Epithelial cell of proximal tubule (primary cell): ENCODE data around the gene PIKFYVE. TPM values are rescaled to one million over a fixed set of nuclear protein-coding genes. Genes with fewer than 3 reads are reported as not detected.

ENCODE experiments used
- DNase-seq: peaks from one replicate; pipeline ENCODE4 v3.0.0-alpha.2; 2011; ENCODE audit warnings: low read depth
- H3K4me3 ChIP-seq: 2 replicates; pipeline ENCODE4 v1.5.1; 2011; ENCODE audit warnings: low read depth, mild to moderate bottlenecking, low read length
- total RNA-seq: library from RNA; depleted of rRNA; stranded (reverse); fragments of >200 nt; gene quantifications from 2 replicates; pipeline ENCODE4 v1.2.3, GENCODE V29; 2015
- TF ChIP-seq, protein P1 (sequence below): conservative IDR thresholded peaks from 2 replicates; pipeline ENCODE4 v1.5.1; 2012; ENCODE audit warnings: low read depth, mild to moderate bottlenecking, low read length

PIKFYVE gene
- total RNA-seq, 1 donor from 2014 or later: 13.8 TPM

DNA sequence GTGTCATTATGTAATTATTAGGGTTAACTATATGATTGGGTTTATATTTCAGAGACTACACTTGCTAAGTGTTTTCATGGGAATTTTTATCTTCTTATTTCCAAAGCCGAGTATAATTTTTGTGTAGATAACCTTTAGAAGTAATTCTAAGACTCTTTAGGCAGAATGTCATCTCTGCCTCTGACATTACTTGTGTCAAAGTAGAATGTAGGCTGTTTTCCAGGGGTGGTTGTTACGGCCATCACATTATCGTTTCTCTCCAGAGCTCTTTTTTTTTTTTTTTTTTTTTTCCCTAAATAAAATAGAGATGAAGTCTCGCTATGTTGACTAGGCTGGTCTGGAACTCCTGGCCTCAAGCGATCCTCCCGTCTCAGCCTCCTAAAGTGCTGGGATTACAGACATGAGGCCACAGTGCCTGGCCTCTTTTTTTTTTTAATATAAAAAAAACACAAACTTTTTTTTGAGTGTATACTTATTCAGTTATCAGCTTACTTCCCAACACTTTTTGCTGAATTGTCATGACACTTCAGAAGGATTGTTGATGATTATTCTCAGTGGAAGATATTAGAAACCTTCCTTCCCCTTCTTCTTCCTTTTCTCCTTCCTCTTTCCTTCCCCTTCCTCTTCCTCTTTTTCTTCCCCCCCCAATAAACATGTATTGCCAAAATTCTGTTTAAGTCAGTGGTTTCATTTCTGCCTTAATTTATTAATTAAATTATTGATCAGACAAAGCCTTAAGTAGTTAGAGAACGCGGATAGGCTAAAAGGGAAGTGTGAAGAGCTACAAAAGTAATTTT, 2.3 kb downstream of the PIKFYVE start:
- H3K4me3 ChIP-seq: no peak overlapping the region
- DNase-seq: no peak
- TF ChIP-seq, protein P1, sequence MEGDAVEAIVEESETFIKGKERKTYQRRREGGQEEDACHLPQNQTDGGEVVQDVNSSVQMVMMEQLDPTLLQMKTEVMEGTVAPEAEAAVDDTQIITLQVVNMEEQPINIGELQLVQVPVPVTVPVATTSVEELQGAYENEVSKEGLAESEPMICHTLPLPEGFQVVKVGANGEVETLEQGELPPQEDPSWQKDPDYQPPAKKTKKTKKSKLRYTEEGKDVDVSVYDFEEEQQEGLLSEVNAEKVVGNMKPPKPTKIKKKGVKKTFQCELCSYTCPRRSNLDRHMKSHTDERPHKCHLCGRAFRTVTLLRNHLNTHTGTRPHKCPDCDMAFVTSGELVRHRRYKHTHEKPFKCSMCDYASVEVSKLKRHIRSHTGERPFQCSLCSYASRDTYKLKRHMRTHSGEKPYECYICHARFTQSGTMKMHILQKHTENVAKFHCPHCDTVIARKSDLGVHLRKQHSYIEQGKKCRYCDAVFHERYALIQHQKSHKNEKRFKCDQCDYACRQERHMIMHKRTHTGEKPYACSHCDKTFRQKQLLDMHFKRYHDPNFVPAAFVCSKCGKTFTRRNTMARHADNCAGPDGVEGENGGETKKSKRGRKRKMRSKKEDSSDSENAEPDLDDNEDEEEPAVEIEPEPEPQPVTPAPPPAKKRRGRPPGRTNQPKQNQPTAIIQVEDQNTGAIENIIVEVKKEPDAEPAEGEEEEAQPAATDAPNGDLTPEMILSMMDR: no peak

DNA sequence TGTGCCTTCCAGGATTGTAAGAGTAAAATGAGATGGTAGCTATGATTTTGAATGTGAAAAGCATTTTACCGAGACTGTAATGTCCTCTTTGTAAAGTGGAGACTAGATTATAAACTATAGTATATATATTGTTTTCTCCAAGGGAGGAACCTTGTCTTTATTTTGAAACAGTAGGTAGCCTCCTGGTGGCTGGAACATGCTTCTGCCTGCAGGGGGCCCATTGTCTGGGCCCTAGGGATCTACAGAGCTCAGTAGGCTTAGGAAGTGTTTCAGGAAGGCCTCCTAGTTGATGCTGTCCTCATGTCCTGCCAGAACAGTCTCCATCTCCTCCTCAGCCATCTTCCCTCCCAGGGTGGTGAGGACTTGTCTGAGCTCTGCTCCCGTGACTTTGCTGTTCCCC, 3.0 kb downstream of the PIKFYVE start:
- no peak for DNase-seq
- H3K4me3 ChIP-seq: no peak overlapping the region
- TF ChIP-seq, protein P1: peak; percentile 38

DNA sequence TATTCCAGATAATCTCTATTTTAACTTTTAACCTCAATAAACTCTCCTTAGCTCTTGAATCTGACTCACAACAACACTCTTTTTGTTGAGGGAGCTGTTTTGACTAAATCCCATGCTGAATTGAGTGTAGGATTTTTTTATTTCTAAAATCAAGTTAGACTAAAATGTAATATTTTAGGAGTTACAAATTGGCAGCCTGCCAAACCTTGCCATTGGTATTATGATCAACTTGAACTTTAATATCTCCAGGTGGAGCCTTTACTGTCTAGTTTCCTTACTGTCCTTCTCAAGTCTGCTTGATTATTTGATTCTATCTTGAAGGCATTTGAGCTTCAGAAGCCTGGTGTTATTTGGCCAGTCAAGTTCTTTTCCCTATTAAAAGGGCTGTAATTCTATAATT, 8.7 kb downstream of the PIKFYVE start:
- DNase-seq: no peak
- TF ChIP-seq, protein P1: no peak
- H3K4me3 ChIP-seq: no peak overlapping the region

DNA sequence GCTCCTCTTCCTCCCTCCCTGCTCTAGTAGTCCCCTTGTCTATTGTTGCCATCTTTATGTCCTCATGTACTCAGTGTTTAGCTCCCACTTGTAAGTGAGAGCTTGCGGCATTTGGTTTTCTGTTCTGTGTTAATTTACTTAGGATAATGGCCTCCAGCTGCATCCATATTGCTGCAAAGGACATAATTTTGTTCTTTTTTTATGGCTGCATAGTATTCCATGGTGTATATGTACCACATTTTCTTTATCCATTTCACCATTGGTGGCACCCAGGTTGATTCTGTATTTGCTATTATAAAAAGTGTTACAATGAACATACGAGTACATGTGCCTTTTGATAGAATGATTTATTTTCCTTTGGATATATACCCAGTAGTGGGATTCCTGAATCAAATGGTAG, 12.5 kb downstream of the PIKFYVE start:
- TF ChIP-seq, protein P1: no peak
- no peak overlapping the region for H3K4me3 ChIP-seq
- DNase-seq: no peak

DNA sequence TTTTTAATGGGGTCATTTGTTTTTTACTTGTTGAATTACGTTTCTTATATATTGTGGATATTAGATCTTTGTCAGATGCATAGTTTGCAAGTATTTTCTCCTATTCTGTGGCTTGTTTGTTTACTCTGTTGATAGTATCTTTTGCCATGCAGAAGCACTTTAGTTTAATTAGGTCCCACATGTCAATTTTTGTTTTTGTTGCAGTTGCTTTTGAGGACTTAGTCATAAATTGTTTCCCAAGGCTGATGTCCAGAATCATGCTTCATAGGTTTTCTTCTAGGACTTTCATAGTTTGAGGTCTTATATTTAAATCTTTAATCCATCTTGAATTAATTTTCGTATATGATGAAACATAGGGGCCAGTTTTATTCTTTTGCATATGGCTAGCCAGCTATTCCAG, 13.2 kb downstream of the PIKFYVE start:
- no peak for DNase-seq
- H3K4me3 ChIP-seq: no peak overlapping the region
- TF ChIP-seq, protein P1: no peak

DNA sequence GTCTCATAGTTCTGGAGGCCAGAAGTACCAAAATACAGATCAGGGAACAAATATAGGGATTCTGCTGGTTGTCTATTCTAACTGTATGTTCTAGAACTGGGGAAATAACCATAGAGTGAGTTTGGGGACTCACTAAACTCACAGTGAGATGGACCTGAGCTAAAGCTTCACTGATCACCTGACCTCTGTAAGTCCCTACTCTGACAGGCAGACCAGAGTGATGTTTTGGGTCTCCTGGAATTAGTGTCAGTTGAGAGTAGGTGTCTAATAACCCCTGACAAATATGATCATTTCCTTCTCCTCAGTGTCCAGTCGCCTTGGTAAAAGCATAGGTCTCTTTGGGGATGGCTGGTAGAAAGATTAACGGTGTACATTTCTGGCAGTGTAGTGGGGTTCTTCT, 14.2 kb downstream of the PIKFYVE start:
- TF ChIP-seq, protein P1: no peak
- no peak for DNase-seq
- H3K4me3 ChIP-seq: no peak overlapping the region

DNA sequence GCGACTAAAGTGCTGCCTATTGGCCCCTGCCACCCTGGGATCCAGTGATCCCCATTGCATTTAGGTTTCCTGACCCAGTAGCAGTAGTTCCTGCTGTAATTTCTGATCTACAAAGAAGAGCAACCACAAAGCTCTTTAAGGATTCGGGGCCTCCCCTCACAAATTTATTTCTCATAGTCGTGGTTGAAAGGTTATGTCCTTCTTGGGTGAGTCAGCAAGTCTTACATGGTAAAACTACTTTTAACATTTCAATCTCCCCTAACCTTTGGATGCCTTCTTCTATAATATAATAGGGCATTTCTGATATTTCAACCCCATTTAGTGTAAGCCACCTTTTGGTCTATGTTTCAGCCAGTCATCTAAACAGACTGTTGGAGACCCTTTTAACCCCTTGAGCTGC, 14.9 kb downstream of the PIKFYVE start:
- no peak overlapping the region for H3K4me3 ChIP-seq
- DNase-seq: no peak
- TF ChIP-seq, protein P1: no peak
